HG03442 (cell line): ENCODE measurements around the gene RND2.
"Not testable (repeated sequence)": the region's sequence is repeated elsewhere in the genome, so short reads cannot be mapped to it uniquely, and the experiment has no call there.

Experiments used
- ATAC-seq: cut with Tn5 transposase; IDR thresholded peaks from one replicate; pipeline ENCODE4 v1.9.1; 2021; ENCODE audit warnings: mild to moderate bottlenecking, moderate library complexity; ENCODE audit not compliant: unreplicated experiment

Gene RND2

DNA sequence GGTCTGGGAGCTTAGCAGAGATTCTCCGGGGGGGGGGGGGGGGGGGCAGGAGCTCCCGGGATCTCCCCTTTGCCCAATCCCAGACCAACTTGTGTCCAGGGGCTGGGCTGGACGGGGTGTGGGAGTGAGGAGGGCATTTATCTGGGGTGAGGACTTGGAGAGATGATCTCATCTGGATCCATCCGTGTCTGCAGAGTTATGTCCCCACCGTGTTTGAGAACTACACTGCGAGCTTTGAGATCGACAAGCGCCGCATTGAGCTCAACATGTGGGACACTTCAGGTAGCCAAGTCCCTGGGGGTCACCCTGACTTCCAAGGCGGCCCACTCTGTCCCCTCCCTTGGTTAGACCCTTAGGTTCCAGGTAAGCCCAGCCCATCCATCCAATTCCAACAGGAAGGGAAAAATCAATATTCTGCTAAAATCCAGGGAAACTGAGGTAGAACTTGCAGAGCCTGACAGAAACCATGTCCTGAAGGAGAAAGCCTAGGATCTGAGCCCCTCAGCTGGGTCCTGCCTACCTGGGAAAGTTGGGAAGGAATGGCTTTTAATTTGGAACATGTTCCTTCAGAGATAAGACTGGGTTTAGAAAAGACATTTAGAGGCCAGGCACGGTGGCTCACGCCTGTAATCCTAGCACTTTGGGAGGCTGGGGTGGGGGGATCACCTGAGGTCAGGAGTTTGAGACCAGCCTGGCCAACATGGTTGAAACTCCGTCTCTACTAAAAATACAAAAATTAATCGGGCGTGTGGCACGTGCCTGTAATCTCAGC, 921 bp downstream of the RND2 start:
- no peak for ATAC-seq

DNA sequence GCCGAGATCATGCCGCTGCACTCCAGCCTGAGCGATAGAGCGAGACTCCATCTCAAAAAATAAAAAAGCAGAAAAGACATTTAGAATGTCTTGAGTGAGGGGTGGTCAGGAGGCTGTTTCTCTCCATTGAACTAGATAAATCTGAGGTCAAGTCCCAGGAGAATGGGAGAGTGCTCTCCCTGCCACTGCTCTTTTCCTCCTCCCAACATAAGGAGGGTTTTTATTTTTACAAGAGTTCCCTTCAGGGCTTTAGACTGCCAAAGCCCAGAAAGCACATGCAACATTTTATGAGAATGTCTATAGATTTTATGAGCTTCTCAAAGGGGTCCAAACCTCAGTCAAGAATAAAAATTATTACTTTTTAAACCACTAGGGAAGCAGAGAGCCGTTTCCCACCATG, 1.6 kb downstream of the RND2 start:
- ATAC-seq: no peak

DNA sequence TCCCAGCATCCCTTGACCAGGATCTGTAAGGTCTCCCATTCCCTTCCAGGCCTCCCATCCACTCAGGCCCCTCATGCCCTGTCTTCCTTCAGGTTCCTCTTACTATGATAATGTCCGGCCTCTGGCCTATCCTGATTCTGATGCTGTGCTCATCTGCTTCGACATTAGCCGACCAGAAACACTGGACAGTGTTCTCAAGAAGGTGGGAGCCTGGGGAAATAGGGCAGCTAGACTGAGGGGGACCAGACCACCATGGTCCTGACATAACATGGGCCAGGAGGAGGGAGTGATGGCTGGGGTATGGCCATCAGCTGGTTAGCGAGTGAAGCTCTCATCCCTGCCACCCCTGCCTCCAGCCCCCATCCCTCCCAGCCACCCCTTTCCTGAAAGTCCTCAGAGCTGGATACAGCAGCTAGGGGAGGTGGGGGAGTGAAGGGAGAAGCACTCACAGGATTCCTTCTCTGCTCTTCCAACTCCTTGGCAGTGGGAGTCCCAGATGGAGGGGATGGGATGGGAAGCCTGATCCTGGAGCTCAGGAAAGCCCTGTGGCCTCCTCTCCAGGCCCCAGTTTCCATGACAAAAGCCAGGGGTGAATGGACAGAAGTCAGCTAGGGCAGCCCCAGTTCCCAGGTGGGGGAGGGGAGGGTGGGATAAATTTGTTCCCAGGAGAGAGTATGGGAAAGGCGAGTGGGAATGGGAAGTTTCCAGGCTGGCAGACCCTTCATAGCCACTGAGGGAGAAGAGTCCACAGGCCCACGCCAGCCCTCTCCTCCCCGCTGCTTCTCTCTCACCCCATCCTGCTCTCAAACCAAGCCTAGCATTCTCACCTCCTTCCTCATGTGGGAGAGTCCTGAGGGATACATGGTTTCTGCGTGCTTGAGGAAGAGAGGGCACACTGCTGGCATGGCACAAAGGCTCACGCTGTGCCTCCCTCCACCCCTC, 2.3 kb downstream of the RND2 start:
- ATAC-seq: no peak

DNA sequence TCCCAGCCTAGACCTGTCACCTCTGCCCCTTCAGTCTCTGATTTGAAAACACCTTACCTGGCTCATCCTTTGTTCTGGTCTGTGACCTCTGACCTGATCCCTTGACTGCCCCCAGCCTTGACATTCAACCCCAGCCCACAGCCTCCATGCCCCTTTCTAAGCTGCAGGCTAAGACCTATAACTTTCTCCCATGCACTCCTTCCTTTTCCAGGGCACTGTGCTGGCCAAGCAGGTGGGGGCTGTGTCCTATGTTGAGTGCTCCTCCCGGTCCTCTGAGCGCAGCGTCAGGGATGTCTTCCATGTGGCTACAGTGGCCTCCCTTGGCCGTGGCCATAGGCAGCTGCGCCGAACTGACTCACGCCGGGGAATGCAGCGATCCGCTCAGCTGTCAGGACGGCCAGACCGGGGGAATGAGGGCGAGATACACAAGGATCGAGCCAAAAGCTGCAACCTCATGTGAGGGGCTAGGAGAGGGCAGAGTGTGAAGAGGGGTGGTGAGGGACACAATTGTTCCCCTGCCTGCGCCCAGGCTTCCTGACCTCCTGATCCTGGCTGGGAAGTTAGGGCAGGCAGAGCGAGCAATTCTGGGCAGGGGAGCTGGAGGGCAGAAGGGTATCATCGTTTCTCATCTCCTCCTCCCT, 3.3 kb downstream of the RND2 start:
- no peak for ATAC-seq

DNA sequence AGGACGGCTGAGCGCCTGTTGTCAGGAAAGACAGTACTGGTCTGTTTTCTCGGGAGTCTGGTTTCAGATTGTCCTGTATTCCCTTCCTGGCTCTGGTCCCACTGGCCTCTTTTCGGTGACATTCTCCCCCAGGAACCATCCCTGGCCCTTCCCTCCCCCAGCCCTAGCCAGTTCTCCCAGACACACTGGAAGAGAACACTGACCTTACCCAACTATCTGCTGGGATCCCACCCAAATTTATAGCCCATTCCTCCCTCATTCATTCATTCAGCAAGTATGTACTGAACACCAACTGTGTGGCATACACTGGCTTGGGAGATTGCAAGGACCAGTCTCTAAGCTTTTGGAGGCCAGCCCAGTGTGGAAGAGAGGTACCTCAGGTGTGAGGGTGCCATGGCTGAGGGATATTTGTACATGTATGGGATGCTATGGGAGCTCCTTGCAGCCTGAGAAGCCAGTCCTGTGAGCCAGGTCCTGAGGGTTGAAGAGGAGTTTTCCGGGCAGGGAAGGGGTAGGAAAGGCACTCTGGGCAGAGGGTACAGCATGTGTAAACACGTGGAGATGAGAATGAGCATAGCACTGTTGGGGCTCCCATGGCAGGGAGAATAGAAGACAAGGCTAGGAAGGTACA, 5.2 kb downstream of the RND2 start:
- no peak for ATAC-seq

DNA sequence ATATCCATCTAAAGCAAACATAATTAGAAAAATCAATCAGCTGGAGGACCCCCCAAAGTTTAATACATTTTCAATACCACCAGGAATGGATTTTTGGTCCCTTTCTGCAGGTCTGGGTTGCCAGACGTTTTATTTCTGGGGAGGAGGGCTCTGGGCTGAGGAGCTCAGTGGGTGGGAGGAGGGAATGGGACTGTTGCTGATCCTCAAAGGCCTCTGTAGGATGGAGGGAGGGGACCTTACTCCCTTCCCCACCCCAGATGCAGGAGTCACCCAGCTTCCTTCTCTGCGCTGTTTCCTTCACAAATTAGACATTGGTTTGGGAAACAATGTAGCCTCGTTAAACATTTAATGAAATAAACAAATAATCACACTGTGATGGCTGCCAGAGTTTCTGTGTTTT, 6.6 kb downstream of the RND2 start:
- no peak for ATAC-seq

DNA sequence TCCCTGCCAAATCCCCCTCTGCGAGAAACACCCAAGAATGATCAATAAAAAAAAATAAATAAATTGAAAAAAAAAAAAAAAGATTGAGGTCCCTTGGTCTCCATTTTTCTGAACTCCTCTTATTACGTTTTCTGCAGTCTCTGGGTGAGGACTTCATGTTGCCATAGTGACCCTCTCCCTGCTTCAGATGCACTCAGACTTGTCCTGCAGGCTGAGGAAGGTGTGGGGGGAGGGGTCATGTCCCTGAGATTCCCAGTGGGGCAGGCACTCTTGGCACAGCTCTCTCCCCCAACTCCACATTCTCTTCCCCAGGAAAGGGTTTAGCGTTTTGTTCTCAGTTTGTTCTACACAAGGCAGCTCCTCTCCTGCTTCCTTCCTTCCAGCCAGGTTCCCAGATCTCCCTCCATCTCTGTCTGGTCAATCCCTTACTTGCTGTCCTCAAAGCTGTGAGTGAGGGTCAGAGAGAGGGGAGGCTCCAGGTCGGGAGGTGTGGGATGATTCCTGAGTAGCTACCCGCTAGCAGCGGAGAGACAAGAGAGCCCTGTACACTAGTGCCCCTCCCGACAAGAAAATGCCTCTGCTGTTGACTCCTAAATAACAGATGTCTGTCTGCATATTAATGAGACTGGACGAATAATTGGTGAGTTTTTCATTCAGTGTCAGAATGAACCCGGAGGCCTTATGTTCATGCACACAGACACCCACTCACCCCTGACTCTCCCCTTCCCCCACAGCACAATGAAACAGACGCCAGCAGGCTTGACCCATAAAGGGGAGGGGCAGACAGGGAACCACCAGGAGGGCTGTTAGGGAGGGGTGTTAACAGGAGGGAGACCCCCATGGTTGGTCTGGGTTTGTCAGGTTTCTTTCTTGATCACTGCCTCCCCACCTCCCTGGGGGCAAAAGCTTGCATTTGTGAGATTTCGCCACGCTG, 9.2 kb downstream of the RND2 start:
- no peak for ATAC-seq

DNA sequence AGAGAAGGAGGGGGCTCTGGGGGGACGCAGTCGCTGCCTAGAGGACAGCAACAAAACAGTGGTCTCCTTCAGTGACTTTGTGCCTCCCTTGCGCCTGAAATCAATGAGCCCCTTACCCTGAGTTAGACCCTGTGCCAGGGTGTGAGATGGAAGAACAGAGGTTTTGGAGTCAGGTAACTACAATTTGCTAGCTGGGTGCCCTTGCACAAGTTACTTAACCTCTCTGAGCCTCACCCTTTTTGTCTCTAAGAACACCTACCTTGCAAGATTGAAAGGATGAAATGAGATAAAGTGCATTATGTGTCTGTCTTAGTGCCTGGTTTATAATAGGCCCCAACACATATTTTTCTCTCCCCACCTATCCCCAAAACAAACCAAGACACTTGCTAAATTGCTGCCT, 9.9 kb downstream of the RND2 start:
- ATAC-seq: no peak

DNA sequence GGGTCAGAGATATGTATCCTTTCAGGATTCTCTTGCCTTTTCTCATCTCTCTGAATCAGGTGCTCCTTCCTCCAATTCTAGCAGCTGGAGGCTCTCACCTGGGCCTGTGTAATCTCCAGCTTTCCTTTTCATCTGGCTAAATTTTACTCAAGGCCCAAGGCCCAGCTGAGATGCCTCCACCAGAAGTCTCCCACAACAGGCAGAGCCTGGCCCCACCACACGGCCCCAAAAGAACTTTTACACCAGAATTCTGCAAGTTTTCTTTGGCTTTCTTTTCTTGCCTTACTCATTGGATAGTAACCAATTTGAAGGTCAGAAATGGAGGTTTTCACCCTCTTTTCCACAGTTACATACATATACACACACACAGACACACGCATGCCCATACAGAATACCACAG, 14.6 kb downstream of the RND2 start:
- ATAC-seq: no peak

DNA sequence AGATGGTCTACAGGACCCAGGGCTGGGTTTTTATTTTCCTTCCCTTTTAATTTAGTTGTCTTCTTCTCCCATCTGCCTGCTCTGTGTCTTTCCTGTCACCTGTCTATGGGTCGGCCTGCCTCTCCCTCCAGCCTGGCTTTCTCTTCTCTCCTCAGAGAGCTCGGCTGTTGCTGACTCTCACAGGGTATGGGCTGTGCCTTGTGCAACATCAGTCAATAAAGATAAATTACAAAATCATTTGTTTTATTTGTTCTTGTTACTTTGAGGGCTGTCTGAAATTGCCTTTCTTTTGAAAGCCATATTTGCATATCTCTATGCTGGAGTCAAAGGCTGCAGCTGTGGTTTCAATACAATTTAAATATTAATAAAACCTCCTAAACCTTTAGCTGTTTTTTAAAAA, 15.6 kb downstream of the RND2 start:
- no peak for ATAC-seq

DNA sequence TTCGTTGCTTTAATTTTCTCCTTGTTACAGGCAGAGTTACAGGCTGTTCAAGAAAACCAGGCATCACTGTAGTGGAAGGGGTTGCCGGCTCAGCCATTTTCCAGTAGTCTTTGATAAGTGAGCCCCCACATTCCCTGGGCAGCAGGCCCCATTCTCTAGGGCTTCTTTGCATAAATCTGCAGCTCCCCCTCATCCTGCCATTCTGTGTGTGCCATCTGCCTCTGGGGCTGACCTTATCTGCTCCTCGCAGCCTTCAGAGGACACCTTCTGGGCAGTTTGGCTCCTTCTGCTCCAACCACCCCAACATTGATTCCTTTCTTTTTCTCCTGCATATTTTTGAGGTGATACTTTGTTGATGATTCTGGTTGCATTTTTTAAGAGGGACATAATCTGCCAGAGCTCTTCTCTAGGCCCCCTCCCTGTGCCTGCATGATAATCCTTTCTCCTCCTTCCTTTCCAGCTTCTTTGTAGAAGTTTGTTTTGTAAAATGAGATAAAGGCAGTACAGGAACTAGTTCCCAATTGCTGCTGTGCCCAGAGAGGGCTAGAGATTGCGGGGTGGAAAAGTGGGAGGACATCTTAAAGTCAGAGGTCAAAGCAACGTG, 17.1 kb downstream of the RND2 start:
- ATAC-seq: no peak

DNA sequence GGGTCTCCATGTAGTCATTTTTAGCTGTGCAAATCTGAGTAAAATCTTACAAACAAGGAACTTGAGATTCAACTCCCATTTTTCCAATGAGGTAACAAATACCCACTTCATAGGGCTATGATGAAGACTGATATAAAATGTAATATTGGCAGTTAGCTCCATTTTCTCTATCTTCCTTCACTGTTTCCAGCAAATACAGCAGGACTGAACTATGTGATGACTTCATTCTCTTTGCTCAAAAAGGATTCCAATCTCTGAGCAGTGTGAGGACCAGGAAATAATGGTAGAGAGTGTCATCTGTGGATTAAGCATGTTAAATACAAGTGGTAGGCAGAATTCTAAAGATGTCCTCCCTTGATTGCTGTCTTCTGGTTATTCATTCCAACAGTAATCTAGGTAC, 18.3 kb downstream of the RND2 start:
- ATAC-seq: no peak

DNA sequence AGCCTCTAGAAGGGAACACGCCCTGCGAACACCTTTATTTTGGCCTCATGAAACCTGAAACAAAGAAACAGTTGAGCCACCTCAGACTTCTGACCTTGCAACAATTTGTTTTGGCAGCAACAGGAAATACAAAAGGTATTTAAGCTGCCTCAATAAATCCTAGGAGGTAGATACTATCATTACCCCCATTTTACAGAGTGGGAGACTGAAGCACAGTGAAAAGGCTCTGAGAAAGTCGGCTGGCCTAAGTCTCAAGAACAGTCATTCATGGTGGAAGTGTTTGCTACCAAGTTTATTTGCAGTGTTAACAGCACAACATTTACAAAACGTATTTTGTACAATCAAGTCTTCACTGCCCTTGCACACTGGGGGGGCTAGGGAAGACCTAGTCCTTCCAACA, 19.0 kb downstream of the RND2 start:
- no peak for ATAC-seq

DNA sequence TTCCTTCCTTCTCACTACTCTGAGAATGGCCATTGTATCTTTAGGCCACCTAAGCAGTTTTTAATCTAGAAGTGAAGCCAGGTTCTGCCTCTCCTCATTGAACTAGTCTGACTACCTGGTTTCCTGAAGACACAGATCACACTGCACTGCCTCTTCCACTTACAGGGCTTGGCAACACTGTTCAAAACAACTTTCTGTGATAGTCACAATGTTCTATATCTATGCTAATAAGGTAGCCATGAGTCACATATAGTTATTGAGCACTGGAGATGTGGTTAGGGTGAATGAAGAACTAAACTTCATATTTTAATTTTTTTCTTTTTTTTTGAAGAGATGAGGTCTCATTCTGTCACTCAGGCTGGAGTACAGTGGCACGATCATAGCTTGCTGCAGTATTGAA, 26.9 kb downstream of the RND2 start:
- ATAC-seq: no peak

DNA sequence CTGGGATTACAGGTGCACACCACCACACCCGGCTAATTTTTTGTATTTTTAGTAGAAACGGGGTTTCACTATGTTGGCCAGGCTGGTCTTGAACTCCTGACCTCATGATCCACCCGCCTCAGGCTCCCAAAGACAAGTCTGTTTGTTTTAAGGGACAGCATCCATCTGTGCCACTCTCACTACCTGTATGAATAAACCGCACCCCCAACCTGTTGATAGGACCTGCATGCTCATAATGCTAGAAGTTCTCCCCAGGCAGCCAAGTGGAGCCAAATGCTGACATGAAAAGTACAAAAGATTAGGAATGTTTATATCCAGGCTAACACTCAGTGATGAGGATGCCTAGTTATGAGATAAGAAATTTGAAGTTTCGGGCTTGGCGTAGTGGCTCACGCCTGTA, 28.0 kb downstream of the RND2 start:
- ATAC-seq: not testable (repeated sequence)

DNA sequence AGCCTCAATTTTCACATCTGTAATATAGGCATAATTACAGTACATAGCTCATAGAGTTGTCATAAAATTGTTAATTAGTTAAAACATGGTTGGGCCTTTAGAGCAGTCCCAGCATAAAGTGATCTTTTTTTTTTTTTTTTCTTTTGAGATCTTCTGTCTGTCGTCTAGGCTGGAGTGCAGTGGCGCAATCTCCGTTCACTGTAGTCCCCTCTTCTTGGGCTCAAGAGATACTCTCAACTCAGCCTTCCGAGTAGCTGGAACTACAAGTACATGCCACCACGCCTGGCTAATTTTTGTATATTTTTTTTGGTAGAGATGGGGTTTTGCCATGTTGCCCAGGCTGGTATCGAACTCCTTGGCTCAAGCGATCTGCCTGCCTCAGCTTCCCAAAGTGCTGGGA, 31.0 kb downstream of the RND2 start:
- ATAC-seq: no peak

DNA sequence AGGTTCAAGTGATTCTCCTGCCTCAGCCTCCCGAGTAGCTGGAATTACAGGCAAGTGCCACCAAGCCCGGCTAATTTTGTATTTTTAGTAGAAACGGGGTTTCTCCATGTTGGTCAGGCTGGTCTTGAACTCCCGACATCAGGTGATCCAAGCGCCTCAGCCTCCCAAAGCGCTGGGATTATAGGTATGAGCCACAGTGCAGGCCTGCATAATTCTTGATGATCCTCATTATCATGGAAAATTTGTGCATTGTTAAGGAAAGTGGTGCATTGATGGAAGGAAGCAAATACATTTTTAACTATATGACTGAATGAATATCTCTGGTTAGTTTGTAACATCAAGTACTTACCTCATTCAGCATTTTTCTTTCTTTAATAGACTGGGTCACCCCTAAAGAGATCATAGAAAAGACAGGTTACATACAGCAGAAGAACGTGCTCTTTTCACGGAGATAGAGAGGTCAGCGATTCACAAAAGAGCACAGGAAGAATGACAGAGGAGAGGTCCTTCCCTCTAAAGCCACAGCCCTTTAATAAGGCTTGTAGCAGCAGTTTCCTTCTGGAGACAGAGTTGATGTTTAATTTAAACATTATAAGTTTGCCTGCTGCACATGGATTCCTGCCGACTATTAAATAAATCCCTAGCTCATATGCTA, 38.1 kb downstream of the RND2 start:
- ATAC-seq: no peak

DNA sequence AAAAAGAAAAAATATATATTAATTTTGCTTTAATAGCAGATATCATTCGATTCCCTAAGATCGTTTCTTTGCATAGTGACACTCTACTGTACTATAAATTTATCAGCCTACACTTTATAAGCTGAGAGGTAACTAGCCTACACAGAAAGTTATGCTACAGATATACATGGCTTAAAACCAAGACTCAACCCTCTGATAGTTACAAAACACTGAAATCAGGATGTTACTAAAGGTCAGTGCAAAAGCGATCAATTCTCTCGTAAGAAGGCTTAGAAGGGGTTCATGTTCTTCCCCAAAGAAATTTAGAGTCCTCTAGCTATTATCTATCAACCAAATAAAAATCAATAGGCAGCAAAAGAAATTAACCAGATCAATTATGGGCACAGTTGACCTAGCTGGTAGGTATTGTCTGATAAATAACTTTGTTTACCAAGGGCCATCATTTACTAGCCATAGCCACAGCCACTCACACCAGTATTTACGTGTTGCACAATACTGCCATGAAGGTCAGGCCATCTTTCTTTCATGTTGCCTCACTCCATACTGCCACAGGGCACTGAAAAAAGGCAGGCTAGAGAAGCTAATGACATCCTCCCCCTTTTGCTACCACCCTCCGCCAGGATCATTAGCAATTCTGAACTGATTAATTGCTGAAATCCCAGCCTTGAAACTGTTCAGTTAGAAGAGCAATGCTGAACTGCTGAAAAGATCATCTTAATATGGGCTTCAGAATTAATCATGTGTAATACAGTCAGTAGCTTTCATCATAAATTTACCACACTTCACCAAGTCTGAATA, 43.7 kb downstream of the RND2 start:
- no peak for ATAC-seq
